Measurements from ENCODE around the gene FBXL14.

- TF ChIP-seq EZH2phosphoT487 (IDR thresholded peaks at IDR 0.05; ENCODE audit: insufficient read depth, low read depth) = no peak
- no peak for TF ChIP-seq EZH2 (IDR thresholded peaks at IDR 0.05; ENCODE audit: insufficient read depth, poor library complexity, severe bottlenecking)
Measured at GRCh38 chr12:1536817-1537216, 57.6 kb downstream of the FBXL14 start.

Data from GM23248 (cell line).